ENCODE data around the gene ACTR3C.

The ACTR3C gene

GRCh38 chr7:150358988-150359621 lies 35.8 kb upstream of the ACTR3C start:
- DNase-seq = no peak

GRCh38 chr7:150358433-150358832 lies 35.1 kb upstream of the ACTR3C start:
- DNase-seq = no peak

GRCh38 chr7:150357771-150358427 lies 34.6 kb upstream of the ACTR3C start:
- no peak for DNase-seq

- DNase-seq = no peak
Measured at GRCh38 chr7:150357270-150357669, 33.9 kb upstream of the ACTR3C start.

GRCh38 chr7:150356265-150356897 lies 33.0 kb upstream of the ACTR3C start:
- peak; percentile 14 for DNase-seq

GRCh38 chr7:150355666-150356059 lies 32.3 kb upstream of the ACTR3C start:
- no peak for DNase-seq

GRCh38 chr7:150351587-150352194 lies 28.3 kb upstream of the ACTR3C start:
- DNase-seq = no peak

- DNase-seq = no peak
Measured at GRCh38 chr7:150346922-150347321, 23.6 kb upstream of the ACTR3C start.

GRCh38 chr7:150345012-150345411 lies 21.7 kb upstream of the ACTR3C start:
- no peak for DNase-seq

- DNase-seq = no peak
Measured at GRCh38 chr7:150344299-150344698, 21.0 kb upstream of the ACTR3C start.

- no peak for DNase-seq
Measured at GRCh38 chr7:150343225-150343624, 19.9 kb upstream of the ACTR3C start.

GRCh38 chr7:150342121-150342408 lies 18.7 kb upstream of the ACTR3C start:
- no peak for DNase-seq

- DNase-seq = no peak
Measured at GRCh38 chr7:150341263-150342120, 18.1 kb upstream of the ACTR3C start, which contains the start of gene RARRES2. RARRES2 (minus strand) TSS chr7:150341629; CDS start chr7:150340609, 1,020 bp downstream.

GRCh38 chr7:150340875-150341262 lies 17.5 kb upstream of the ACTR3C start:
- DNase-seq = no peak

GRCh38 chr7:150340024-150340749 lies 16.8 kb upstream of the ACTR3C start:
- DNase-seq = no peak

GRCh38 chr7:150339409-150339809 lies 16.1 kb upstream of the ACTR3C start:
- no peak for DNase-seq

- DNase-seq = no peak
Measured at GRCh38 chr7:150338166-150338829, 15.0 kb upstream of the ACTR3C start.

GRCh38 chr7:150337659-150338081 lies 14.3 kb upstream of the ACTR3C start:
- no peak for DNase-seq

GRCh38 chr7:150337179-150337578 lies 13.8 kb upstream of the ACTR3C start:
- no peak for DNase-seq

GRCh38 chr7:150336746-150337145 lies 13.4 kb upstream of the ACTR3C start:
- DNase-seq = no peak

GRCh38 chr7:150335774-150336112 lies 12.4 kb upstream of the ACTR3C start:
- DNase-seq = no peak

Measured in NCI-H446 treated with DMSO at 0.1 percent for 48 hours (cell line).